Peyer's patch (tissue), 4 donors: Measurements from ENCODE around the gene GIGYF2.
"Not testable (repeated sequence)": the region's sequence is repeated elsewhere in the genome, so short reads cannot be mapped to it uniquely, and the experiment has no call there.

Experiments used
- POLR2A ChIP-seq, 2 donors: fragments of 450-650 bp; IDR thresholded peaks; one replicate each; pipeline ENCODE4 v1.5.1; 2017; ENCODE audit warnings: antibody characterized with exemption in 2 of 2, mild to moderate bottlenecking in 2 of 2, moderate library complexity in 2 of 2
- TF ChIP-seq, protein P1 (sequence below), 6 experiments: fragments of 450-650 bp in 4 of 6; fragments of 200-600 bp in 2 of 6; sonication (generic) in 1 of 6; IDR thresholded peaks; one replicate each; pipeline ENCODE4 v1.5.1; 2017 to 2019; ENCODE audit warnings: antibody characterized with exemption in 6 of 6, mild to moderate bottlenecking in 3 of 6, moderate library complexity in 1 of 6

DNA sequence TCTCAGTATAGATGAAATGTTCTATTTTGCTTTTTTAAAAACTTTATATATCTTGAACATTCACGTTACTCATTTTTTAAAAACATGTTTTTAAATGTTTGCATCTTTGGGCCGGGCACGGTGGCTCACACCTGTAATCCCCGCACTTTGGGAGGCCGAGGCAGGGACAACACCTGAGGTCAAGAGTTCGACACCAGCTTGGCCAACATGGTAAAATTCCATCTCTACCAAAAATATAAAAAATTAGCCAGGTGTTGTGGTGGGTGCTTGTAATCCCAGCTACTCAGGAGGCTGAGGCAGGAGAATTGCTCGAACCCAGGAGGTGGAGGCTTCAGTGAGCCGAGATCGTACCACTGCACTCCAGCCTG, 210.6 kb downstream of the GIGYF2 start:
- TF ChIP-seq POLR2A (IDR thresholded peaks at IDR 0.05): not testable (repeated sequence)
- TF ChIP-seq, protein P1, sequence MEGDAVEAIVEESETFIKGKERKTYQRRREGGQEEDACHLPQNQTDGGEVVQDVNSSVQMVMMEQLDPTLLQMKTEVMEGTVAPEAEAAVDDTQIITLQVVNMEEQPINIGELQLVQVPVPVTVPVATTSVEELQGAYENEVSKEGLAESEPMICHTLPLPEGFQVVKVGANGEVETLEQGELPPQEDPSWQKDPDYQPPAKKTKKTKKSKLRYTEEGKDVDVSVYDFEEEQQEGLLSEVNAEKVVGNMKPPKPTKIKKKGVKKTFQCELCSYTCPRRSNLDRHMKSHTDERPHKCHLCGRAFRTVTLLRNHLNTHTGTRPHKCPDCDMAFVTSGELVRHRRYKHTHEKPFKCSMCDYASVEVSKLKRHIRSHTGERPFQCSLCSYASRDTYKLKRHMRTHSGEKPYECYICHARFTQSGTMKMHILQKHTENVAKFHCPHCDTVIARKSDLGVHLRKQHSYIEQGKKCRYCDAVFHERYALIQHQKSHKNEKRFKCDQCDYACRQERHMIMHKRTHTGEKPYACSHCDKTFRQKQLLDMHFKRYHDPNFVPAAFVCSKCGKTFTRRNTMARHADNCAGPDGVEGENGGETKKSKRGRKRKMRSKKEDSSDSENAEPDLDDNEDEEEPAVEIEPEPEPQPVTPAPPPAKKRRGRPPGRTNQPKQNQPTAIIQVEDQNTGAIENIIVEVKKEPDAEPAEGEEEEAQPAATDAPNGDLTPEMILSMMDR (IDR thresholded peaks at IDR 0.05): not testable (repeated sequence)
